A673 (cell line): ENCODE data around the gene FBXO9. TPM values are rescaled to one million over a fixed set of nuclear protein-coding genes. Genes with fewer than 3 reads are reported as not detected.

Experiments used
- BruUV-seq: library from RNA; stranded (reverse); fragments of 400-500 nt; replicated peaks from 2 replicates; lab custom pipeline; 2021; lab: Mats Ljungman, UMichigan
- CTCF ChIA-PET: fragments of 300-600 bp; sonication (Branson Sonifier 250); formaldehyde crosslinking; loops from one replicate; lab custom pipeline; 2022; ENCODE audit warnings: antibody characterized with exemption; lab: Charles Lee
- POLR2A ChIA-PET: fragments of 300-600 bp; sonication (Branson Sonifier 250); formaldehyde crosslinking; loops from one replicate; lab custom pipeline; 2022; ENCODE audit warnings: antibody characterized with exemption; ENCODE audit not compliant: low non-redundant PET; lab: Charles Lee
- DNase-seq: peaks from one replicate; pipeline ENCODE4 v3.0.0-alpha.2; 2015; ENCODE audit warnings: low spot score
- H3K27ac ChIP-seq: fragments of 200-600 bp; sonication (generic); 2 replicates; pipeline ENCODE4 v1.5.1; 2016; ENCODE audit warnings: mixed run types, low read depth, mild to moderate bottlenecking, mixed read lengths, antibody characterized with exemption, low read length; ENCODE audit not compliant: poor library complexity, severe bottlenecking
- H3K27me3 ChIP-seq: fragments of 200-600 bp; sonication (generic); replicated peaks from 2 replicates; pipeline ENCODE4 v1.6.1; 2017; ENCODE audit warnings: mixed run types, low read depth, mild to moderate bottlenecking, mixed read lengths, antibody characterized with exemption, low read length; ENCODE audit not compliant: insufficient read depth, poor library complexity
- H3K36me3 ChIP-seq: fragments of 200-600 bp; sonication (generic); 2 replicates; pipeline ENCODE4 v1.6.1; 2016; ENCODE audit warnings: mixed run types, mild to moderate bottlenecking, mixed read lengths, antibody characterized with exemption, low read length; ENCODE audit not compliant: insufficient read depth, poor library complexity, severe bottlenecking
- H3K4me1 ChIP-seq: fragments of 200-600 bp; sonication (generic); 2 replicates; pipeline ENCODE4 v1.6.1; 2017; ENCODE audit warnings: mixed run types, mild to moderate bottlenecking, mixed read lengths, antibody characterized with exemption, low read length; ENCODE audit not compliant: insufficient read depth, poor library complexity, severe bottlenecking
- H3K4me3 ChIP-seq: fragments of 200-600 bp; sonication (generic); 2 replicates; pipeline ENCODE4 v1.5.1; 2016; ENCODE audit warnings: low read depth, mixed run types, mild to moderate bottlenecking, mixed read lengths, low read length; ENCODE audit not compliant: poor library complexity, severe bottlenecking
- H3K9me3 ChIP-seq: fragments of 200-600 bp; sonication (generic); 2 replicates; pipeline ENCODE4 v1.6.1; 2016; ENCODE audit warnings: mixed run types, low read depth, mild to moderate bottlenecking, mixed read lengths, antibody characterized with exemption, low read length; ENCODE audit not compliant: poor library complexity, severe bottlenecking
- CTCF ChIP-seq: fragments of 300-800, 200-600 bp; sonication (generic); conservative IDR thresholded peaks from 2 replicates; pipeline ENCODE4 v1.5.1; 2017; ENCODE audit warnings: low read depth, mild to moderate bottlenecking, antibody characterized with exemption, low read length, moderate library complexity, mixed read lengths
- EZH2 ChIP-seq: fragments of 200-600 bp; sonication (generic); IDR thresholded peaks from 2 replicates; pipeline ENCODE4 v1.6.1; 2017; ENCODE audit warnings: borderline replicate concordance, low read depth, mild to moderate bottlenecking, mixed read lengths, antibody characterized with exemption, low read length; ENCODE audit not compliant: poor library complexity, severe bottlenecking
- intact Hi-C: fragments of 100-400 bp; cut with micrococcal nuclease; formaldehyde crosslinking; loops from one replicate; pipeline ENCODE4 v1.10.0; 2022; ENCODE audit not compliant: unreplicated experiment
- total RNA-seq: library from RNA; stranded (reverse); gene quantifications from 2 replicates; pipeline ENCODE4 v1.2.3, GENCODE V29; 2021

Gene FBXO9
- total RNA-seq, 1 experiment from 2014 or later, result 76.7 TPM

GRCh38 chr6:53029761-53030160 lies 35.4 kb upstream of the FBXO9 start:
- intact Hi-C loops, result no loop called here
- CTCF ChIA-PET, result no interaction called here
- Histone ChIP-seq H3K4me3 (no peak overlapping the region), H3K36me3 (peaks cover 7% of the 10 kb centered on the region), H3K4me1 (no peaks in the 10 kb centered on the region), H3K27ac (no peak overlapping the region), H3K27me3 (no peaks in the 10 kb centered on the region), H3K9me3 (no peaks in the 10 kb centered on the region)
- POLR2A ChIA-PET, result no interaction called here
- no TSS peak for BruUV-seq
- no peak for DNase-seq
- no peak for TF ChIP-seq CTCF

GRCh38 chr6:53031281-53031680 lies 33.9 kb upstream of the FBXO9 start:
- DNase-seq, result no peak
- Histone ChIP-seq H3K36me3 (peaks cover 7% of the 10 kb centered on the region), H3K4me1 (no peaks in the 10 kb centered on the region), H3K4me3 (no peak overlapping the region), H3K27ac (no peak overlapping the region), H3K9me3 (no peaks in the 10 kb centered on the region), H3K27me3 (no peaks in the 10 kb centered on the region)
- ChIA-PET POLR2A (no interaction called here), CTCF (no interaction called here)
- BruUV-seq, result no TSS peak
- intact Hi-C loops, result no loop called here
- TF ChIP-seq CTCF, result no peak
- no peak for TF ChIP-seq EZH2

GRCh38 chr6:53032849-53033248 lies 32.4 kb upstream of the FBXO9 start:
- no peak for TF ChIP-seq CTCF
- H3K27me3 ChIP-seq, result no peaks in the 10 kb centered on the region
- CTCF ChIA-PET, result no interaction called here
- BruUV-seq, result no TSS peak
- intact Hi-C loops, result no loop called here
- H3K27ac ChIP-seq, result no peak overlapping the region
- no peaks in the 10 kb centered on the region for H3K9me3 ChIP-seq
- no peak overlapping the region for H3K4me3 ChIP-seq
- no peak for DNase-seq
- H3K36me3 ChIP-seq, result peaks cover 7% of the 10 kb centered on the region
- H3K4me1 ChIP-seq, result no peaks in the 10 kb centered on the region
- POLR2A ChIA-PET, result no interaction called here
